Lower leg skin (tissue), 4 donors: ENCODE data around the gene IDH3G. TPM values are rescaled to one million over a fixed set of nuclear protein-coding genes. Genes with fewer than 3 reads are reported as not detected.

Source experiments
- DNase-seq, 2 donors: peaks; one replicate each; pipeline ENCODE4 v3.0.0-alpha.2; 2019; ENCODE audit warnings: low spot score in 2 of 2
- H3K4me3 ChIP-seq: fragments of 200-600 bp; sonication (generic); 2 replicates; pipeline ENCODE4 v1.5.1; 2017; ENCODE audit warnings: mild to moderate bottlenecking, low read depth; ENCODE audit not compliant: poor library complexity, severe bottlenecking
- CTCF ChIP-seq, 3 donors: fragments of 450-650 bp; IDR thresholded peaks; one replicate each; pipeline ENCODE4 v1.5.1; 2016; ENCODE audit warnings: antibody characterized with exemption in 3 of 3, mild to moderate bottlenecking in 3 of 3, moderate library complexity in 2 of 3
- POLR2A ChIP-seq, 2 donors: fragments of 450-650 bp; IDR thresholded peaks; one replicate each; pipeline ENCODE4 v1.6.1; 2016 to 2017; ENCODE audit warnings: antibody characterized with exemption in 2 of 2, mild to moderate bottlenecking in 1 of 2, moderate library complexity in 1 of 2
- WGBS, 2 donors: methylation state at CpG; one replicate each; pipeline ENCODE4 v1.1.5; 2018; 5-methylcytosine and 5-hydroxymethylcytosine counted together
- intact Hi-C: fragments of 100-400 bp; cut with DNase I; formaldehyde crosslinking; loops from one replicate; pipeline ENCODE4 v1.15.0; 2023; ENCODE audit warnings: low total_unique reads
- total RNA-seq, 4 donors: library from RNA; depleted of rRNA; stranded (reverse); fragments of >200 nt; gene quantifications; one replicate each; pipeline ENCODE4 v1.1.0, GENCODE V29; 2016

IDH3G gene
- total RNA-seq, 4 donors from 2014 or later = 66.2 to 94.8 (median 76.1) TPM

- TF ChIP-seq POLR2A (IDR thresholded peaks at IDR 0.05) (no peak), CTCF (IDR thresholded peaks at IDR 0.05) (no peak)
- WGBS, 2 donors = 94 to 97% methylated on average over 13 to 36 of the region's 42 CpGs
- intact Hi-C loops = no loop called here
Observed at GRCh38 chrX:153775293-153776119, 18.7 kb downstream of the IDH3G start.

GRCh38 chrX:153774576-153775292 lies 19.4 kb downstream of the IDH3G start:
- H3K4me3 ChIP-seq = no peak overlapping the region
- TF ChIP-seq POLR2A (IDR thresholded peaks at IDR 0.05) (no peak), CTCF (IDR thresholded peaks at IDR 0.05) (no peak)
- no peak for DNase-seq
- intact Hi-C loops = loop anchor here (5.0 kb wide), 1 partner anchor 1892 kb away; no protein-coding TSS in a partner anchor
- WGBS, 2 donors = 91 to 100% methylated on average over 1 to 34 of the region's 37 CpGs

More at GRCh38 chrX:153775293-153776119, 18.7 kb downstream of the IDH3G start:
- DNase-seq = no peak
- no peak overlapping the region for H3K4me3 ChIP-seq

GRCh38 chrX:153773741-153774575 lies 20.2 kb downstream of the IDH3G start:
- DNase-seq = no peak
- no peak for TF ChIP-seq CTCF (IDR thresholded peaks at IDR 0.05)
- TF ChIP-seq POLR2A (IDR thresholded peaks at IDR 0.05) = no peak
- WGBS, 2 donors = 88 to 94% methylated on average over 10 to 45 of the region's 48 CpGs

GRCh38 chrX:153773218-153773611 lies 21.0 kb downstream of the IDH3G start:
- TF ChIP-seq POLR2A (IDR thresholded peaks at IDR 0.05) (no peak), CTCF (IDR thresholded peaks at IDR 0.05) (no peak)
- intact Hi-C loops = loop anchor here (5.0 kb wide), 1 partner anchor 1891 kb away; no protein-coding TSS in a partner anchor
- H3K4me3 ChIP-seq = no peak overlapping the region
- no peak for DNase-seq
- WGBS, 2 donors = 88% methylated on average over 10 of the region's 23 CpGs; no CpG with 5 or more reads in 1 of the 2 donors

More at GRCh38 chrX:153773741-153774575, 20.2 kb downstream of the IDH3G start:
- no peak overlapping the region for H3K4me3 ChIP-seq
- intact Hi-C loops = loop anchor here (5.0 kb wide), 1 partner anchor 1892 kb away; no protein-coding TSS in a partner anchor
